Measurements from ENCODE around the gene SLC24A4. TPM values are rescaled to one million over a fixed set of nuclear protein-coding genes. Genes with fewer than 3 reads are reported as not detected.

SLC24A4 gene
- polyA plus RNA-seq, 1 donor (not counting 4 experiments of a cell fraction or from before 2014, with no cell fraction given) = 0.10 TPM

- no peak for FAIRE-seq
- Histone ChIP-seq H3K27me3 (ENCODE audit: control insufficient read depth, extremely low read depth, insufficient read depth, low read length) (peaks cover 11% of the 10 kb centered on the region), H3K9ac (ENCODE audit: control insufficient read depth, extremely low read depth, insufficient read depth, low read length) (no peak overlapping the region), H3K79me2 (ENCODE audit: control insufficient read depth, insufficient read depth, low read length) (no peaks in the 10 kb centered on the region), H3K4me2 (ENCODE audit: control insufficient read depth, extremely low read depth, insufficient read depth, low read depth, low read length) (no peak overlapping the region), H3K4me1 (ENCODE audit: control insufficient read depth, extremely low read depth, insufficient read depth, low read length) (no peaks in the 10 kb centered on the region), H3K36me3 (ENCODE audit: control insufficient read depth in 2 of 2, extremely low read depth in 1 of 2, insufficient read depth in 2 of 2, low read length in 2 of 2) (no peaks in the 10 kb centered on the region), H3K9me1 (ENCODE audit: control insufficient read depth, extremely low read depth, insufficient read depth, low read length) (no peaks in the 10 kb centered on the region), H3K9me3 (ENCODE audit: control insufficient read depth, low read depth, low read length) (no peaks in the 10 kb centered on the region), H3K27ac (ENCODE audit: control insufficient read depth, insufficient read depth, low read length) (no peak overlapping the region), H3K4me3 (ENCODE audit: control insufficient read depth in 2 of 3, extremely low read depth in 1 of 3, insufficient read depth in 2 of 3, low read depth in 1 of 3, low read length in 3 of 3) (no peak overlapping the region), H2AFZ (ENCODE audit: control insufficient read depth, low read length) (no peak overlapping the region), H4K20me1 (ENCODE audit: control insufficient read depth, extremely low read depth, insufficient read depth, low read length) (no peaks in the 10 kb centered on the region)
- dilution Hi-C loops (cut with MboI; ENCODE audit: extremely low pct_ligation_motif_present, low sequenced_read_pairs) = no loop called here
- DNase-seq (ENCODE audit: low read depth, low spot score) = no peak
- TF ChIP-seq EZH2 (IDR thresholded peaks at IDR 0.05; ENCODE audit: low read length) (no peak), CTCF (optimal IDR thresholded peaks at IDR 0.05 in 1 of 3, IDR thresholded peaks at IDR 0.05 in 1 of 3, conservative IDR thresholded peaks at IDR 0.05 in 1 of 3; ENCODE audit: extremely low read depth in 1 of 3, insufficient read depth in 2 of 3, low read length in 3 of 3) (peak; percentile 43 to 51 (median 49))
Observed at GRCh38 chr14:92352158-92352985, 29.4 kb downstream of the SLC24A4 start.

DNA sequence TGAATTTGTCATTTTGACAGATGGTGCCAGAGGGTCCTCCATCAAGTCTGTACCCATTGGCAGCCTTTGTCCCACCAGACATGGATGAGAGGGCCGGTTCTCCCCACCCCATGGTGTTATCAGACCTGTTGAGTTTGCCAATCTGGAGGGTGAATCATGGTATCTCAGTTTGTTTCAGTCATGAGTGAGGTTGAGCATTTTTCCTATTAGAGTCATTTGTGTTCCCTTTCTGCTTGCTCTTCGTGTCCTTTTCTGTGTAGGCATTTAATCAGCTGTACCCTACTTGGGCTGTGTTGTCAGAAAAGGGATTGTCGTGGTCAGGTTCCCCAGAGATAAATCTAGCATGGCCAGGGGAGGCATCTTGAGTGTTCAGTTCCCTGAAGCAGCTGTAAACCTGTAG, 30.5 kb downstream of the SLC24A4 start:
- Histone ChIP-seq H3K36me3 (ENCODE audit: control insufficient read depth in 2 of 2, extremely low read depth in 1 of 2, insufficient read depth in 2 of 2, low read length in 2 of 2) (no peaks in the 10 kb centered on the region), H3K27me3 (ENCODE audit: control insufficient read depth, extremely low read depth, insufficient read depth, low read length) (peaks cover 11% of the 10 kb centered on the region), H3K4me3 (ENCODE audit: control insufficient read depth in 2 of 3, extremely low read depth in 1 of 3, insufficient read depth in 2 of 3, low read depth in 1 of 3, low read length in 3 of 3) (no peak overlapping the region), H3K79me2 (ENCODE audit: control insufficient read depth, insufficient read depth, low read length) (no peaks in the 10 kb centered on the region), H3K9me1 (ENCODE audit: control insufficient read depth, extremely low read depth, insufficient read depth, low read length) (no peaks in the 10 kb centered on the region), H3K9me3 (ENCODE audit: control insufficient read depth, low read depth, low read length) (no peaks in the 10 kb centered on the region), H3K9ac (ENCODE audit: control insufficient read depth, extremely low read depth, insufficient read depth, low read length) (no peak overlapping the region), H4K20me1 (ENCODE audit: control insufficient read depth, extremely low read depth, insufficient read depth, low read length) (no peaks in the 10 kb centered on the region), H3K4me1 (ENCODE audit: control insufficient read depth, extremely low read depth, insufficient read depth, low read length) (no peaks in the 10 kb centered on the region), H3K27ac (ENCODE audit: control insufficient read depth, insufficient read depth, low read length) (no peak overlapping the region), H2AFZ (ENCODE audit: control insufficient read depth, low read length) (no peak overlapping the region), H3K4me2 (ENCODE audit: control insufficient read depth, extremely low read depth, insufficient read depth, low read depth, low read length) (no peak overlapping the region)
- DNase-seq (ENCODE audit: low read depth, low spot score) = no peak
- TF ChIP-seq EZH2 (IDR thresholded peaks at IDR 0.05; ENCODE audit: low read length) (no peak), CTCF (optimal IDR thresholded peaks at IDR 0.05 in 1 of 3, IDR thresholded peaks at IDR 0.05 in 1 of 3, conservative IDR thresholded peaks at IDR 0.05 in 1 of 3; ENCODE audit: extremely low read depth in 1 of 3, insufficient read depth in 2 of 3, low read length in 3 of 3) (no peak)
- dilution Hi-C loops (cut with MboI; ENCODE audit: extremely low pct_ligation_motif_present, low sequenced_read_pairs) = no loop called here
- no peak for FAIRE-seq
